DMS 273 (cell line): ENCODE measurements around the gene RPL38.
A peak's percentile ranks its signal among the peaks of the same experiment; 100 is the strongest.

Experiments
- DNase-seq: peaks from one replicate; lab custom pipeline; 2025; ENCODE audit not compliant: unreplicated experiment; lab: John Stamatoyannopoulos, UW

The RPL38 gene

GRCh38 chr17:74245871-74246270 lies 42.4 kb downstream of the RPL38 start:
- no peak for DNase-seq

GRCh38 chr17:74249590-74250270 lies 46.3 kb downstream of the RPL38 start:
- DNase-seq, result no peak

GRCh38 chr17:74250324-74250995 lies 47.0 kb downstream of the RPL38 start:
- no peak for DNase-seq

- DNase-seq, result no peak
Measured at GRCh38 chr17:74251051-74251450, 47.6 kb downstream of the RPL38 start.

- no peak for DNase-seq
Measured at GRCh38 chr17:74251569-74251968, 48.1 kb downstream of the RPL38 start.

- no peak for DNase-seq
Measured at GRCh38 chr17:74252211-74252610, 48.7 kb downstream of the RPL38 start.

- no peak for DNase-seq
Measured at GRCh38 chr17:74253036-74253435, 49.6 kb downstream of the RPL38 start.

- DNase-seq, result no peak
Measured at GRCh38 chr17:74257311-74257710, 53.8 kb downstream of the RPL38 start.

- peak; percentile 82 for DNase-seq
Measured at GRCh38 chr17:74259667-74260524, 56.4 kb downstream of the RPL38 start.
